HG02623 (cell line): Measurements from ENCODE around the gene MRM2.
A peak's percentile ranks its signal among the peaks of the same experiment; 100 is the strongest.

Experiments
- ATAC-seq: cut with Tn5 transposase; IDR thresholded peaks from one replicate; pipeline ENCODE4 v1.9.1; 2021; ENCODE audit warnings: moderate library complexity; ENCODE audit not compliant: unreplicated experiment

MRM2 gene

DNA sequence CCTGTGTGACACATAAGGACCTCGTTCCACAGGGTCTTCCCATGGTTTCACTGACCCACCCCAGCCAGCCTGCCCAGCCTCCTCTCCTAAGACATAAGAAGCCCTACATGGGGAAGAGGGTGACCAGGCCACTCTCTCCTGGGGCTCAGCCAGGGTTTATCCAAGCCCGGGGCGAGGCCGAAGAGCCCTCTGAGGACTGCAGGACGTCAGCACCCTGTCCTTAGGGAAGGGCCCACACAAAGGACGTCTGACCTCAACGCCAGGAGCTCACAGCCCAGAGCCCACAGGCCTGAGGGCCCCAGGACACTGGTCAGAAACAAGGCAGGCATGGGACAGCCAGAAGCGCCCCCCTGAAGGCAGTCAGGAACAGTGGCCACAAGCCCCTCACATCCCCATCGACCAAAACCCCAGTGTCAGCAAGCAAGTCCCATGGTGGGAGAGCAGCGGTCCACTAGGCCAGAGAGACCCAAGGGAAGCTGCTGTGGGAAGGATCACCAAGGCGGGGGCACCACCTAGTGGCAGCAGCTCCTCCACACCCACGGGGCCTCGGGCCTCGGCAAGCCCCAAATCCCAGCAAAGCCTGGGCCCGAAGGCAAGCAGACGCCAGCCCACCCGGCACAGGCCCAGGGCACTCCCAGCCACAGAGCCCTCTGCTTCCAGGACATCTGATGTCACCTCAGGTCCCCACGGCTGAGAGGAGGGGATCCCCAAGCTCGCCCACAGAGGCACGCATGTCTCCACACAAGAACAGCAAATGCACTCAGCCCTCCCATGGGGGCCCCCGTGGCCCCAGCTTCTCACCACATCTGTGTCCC is 32.7 kb downstream of the MRM2 start:
- peak; percentile 64 for ATAC-seq

DNA sequence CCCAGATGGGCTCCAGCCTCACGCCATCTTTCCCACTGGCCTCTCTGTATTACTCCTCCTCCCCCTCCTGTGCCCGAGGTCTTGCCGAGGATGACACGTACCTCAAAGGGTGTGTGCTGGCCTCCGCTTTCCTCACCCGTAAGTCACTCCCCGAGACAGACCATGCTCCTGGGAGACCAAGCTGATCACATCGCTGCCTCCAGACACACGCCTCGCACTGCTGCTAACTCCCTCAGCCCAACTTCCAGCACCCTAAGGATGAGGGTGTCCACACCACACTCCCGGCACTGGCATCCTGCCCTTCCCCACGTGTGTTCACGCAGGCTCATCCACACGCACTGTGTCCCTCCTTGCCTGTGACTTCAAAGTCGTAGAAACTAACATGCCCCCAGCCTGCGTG is 33.3 kb downstream of the MRM2 start:
- no peak for ATAC-seq

DNA sequence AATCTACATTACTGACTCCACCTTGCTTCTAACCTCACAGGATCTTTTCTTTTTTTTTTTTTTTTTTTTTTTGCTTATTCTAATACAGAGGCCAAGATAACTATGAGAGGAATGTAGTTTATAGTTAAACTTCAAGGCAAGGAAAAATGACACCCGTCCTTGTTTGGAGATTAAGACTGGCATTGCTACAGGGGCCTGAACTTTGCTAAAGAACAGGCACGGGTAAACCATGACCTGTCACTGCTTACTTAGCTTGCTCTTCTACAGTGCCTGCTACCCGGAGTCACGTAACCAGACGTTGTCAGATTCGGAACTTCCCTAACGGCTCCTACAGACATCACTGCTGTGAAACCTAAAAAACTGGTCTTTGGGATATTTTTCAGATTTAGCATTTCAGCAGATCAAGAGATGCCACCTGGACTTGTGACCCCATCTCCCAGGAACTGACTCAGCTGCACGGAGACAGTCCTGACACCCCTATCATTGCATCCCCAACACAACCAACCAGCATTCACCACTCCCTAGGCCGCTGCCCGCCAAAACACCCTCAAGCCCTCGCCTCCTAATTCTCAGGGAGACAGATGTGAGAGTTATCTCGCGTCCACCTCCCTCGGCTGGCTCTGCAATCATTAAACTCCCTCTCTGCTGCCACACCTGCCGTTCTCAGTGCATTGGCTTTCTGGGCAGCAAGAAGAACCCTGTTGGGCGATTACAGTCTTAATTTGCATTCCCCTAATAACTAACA is 36.8 kb downstream of the MRM2 start:
- ATAC-seq = no peak

DNA sequence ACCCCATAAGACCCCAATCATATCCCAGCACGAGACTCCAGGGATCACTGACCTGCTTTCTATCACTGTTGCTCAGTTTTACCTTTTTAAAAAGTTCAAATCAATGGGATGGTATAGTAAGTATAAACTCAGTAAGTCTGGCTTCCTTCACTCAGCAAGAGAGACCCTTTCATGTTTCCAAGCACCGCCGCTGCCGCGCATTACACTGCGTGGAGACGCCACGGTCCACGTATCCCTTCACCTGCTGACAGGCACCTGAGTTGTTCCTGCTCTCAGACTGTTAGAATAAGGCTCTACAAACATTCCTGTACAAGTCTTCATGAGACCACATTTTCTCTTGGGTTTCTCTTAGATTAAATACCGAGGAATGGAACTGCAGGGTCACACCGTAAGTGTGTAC is 37.6 kb downstream of the MRM2 start:
- no peak for ATAC-seq

DNA sequence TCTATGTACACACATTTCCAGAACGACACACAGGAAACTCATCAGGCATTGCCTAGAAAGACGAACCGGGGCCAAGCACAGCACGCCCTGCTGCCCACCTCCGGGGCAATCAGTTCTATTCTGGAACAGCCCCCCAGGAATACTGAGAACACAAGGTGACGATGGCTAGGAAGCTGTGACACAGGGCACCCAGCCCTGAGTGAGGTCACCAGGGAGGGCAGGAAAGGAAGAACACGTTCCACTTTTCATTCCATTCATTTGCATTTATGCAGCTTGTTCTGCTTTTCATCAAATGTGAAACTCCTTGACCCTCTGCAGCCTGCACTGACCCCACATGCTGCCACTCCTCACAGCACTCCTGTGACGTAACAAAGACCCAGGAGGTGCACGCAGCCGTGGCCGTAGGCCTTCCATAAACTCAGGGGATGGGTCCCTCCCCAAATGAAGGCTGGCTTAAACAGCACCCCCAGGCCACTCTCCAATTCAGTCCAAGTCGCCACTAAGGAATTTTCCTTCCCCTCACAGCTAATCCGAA is 38.2 kb downstream of the MRM2 start:
- ATAC-seq = no peak

DNA sequence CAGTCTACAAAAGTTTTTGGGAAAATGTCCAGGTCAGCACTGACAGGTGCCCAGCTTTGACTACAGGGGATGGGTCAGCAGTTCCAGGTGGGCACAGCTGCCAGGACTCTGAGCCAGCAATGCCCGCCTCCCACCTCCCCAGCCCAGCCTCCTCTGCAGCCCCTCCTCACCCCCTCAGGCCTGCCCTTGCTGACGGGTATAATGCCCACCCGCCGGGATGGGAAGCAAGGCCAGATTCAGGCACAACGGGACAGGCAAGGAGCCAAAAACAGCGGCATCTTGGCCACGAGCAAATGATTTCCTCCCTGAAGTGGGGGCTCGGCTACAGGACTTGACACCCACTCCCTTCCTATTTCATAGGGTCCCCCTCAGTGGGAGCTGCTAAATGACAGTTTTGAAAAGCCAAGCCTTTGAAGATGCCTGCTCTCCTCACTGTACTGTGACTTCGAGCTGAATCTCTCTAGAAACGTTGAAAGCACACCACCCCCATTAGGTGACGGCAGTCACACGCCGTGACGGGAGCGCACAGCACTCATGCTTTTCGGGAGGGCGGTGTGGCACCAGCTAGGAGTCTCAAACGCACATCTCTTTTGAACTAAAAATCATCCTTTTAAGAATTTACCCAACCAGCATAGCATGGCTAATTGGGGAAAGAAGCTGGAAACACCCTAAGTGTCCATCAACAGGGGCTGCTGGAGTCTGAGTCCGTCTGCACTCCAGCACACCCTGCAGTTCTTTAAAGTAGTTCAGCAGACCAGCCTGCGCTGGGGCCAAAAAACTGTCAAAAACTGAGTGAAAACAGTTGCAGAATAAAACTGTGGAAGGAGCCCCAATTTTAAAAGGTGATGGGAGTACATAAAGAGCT is 38.9 kb downstream of the MRM2 start:
- no peak for ATAC-seq

DNA sequence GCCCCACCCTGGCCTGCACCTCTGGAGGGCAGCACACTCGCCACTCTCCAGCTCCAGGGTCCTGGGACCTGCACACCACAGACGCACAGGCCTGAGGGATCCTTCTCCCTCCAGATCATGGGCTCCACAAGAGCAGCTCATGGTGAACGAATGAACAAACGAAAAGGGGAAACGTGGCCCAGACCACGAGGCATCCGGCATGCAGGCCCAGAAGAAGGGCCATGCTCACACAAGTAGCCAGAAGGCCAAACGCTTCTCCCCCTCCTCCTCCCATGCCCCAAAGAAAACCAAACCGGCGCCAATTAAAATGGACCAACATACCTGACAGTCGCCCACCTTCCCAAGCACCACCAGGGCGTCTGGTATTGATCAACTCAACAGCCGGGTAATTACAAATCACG is 39.6 kb downstream of the MRM2 start:
- no peak for ATAC-seq

DNA sequence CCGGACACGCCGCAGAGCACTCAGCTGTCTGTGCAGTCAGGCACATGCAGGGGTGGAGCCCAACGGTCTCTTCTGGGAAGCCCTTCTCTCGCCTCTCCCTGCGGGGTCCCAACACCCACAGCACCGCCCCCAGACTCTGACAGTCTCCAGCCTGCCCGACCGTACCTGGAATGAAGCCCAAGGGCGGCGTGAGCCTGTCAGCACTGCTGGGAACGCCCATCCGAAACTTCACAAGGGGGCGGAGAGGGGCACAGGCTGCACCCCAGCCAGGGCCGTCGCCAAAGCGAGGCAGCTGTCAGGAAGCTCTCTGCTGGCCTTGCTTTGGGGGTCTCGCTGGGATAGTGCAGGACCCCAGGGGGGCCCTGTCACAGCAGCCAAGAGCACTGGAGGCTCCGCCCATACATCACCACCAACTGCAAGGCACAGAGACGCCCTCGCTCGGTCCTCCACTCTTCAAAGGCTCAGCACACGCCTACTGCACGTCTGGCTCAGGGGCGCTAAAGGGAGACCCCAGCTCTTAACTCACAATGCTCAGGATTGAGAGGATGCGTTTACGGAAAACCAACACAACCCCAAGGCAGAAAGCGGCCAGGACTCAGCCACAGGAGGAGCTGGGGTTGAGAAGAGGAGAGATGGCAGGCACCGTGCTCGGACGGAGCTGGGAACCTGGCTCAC is 40.2 kb downstream of the MRM2 start:
- ATAC-seq = no peak

DNA sequence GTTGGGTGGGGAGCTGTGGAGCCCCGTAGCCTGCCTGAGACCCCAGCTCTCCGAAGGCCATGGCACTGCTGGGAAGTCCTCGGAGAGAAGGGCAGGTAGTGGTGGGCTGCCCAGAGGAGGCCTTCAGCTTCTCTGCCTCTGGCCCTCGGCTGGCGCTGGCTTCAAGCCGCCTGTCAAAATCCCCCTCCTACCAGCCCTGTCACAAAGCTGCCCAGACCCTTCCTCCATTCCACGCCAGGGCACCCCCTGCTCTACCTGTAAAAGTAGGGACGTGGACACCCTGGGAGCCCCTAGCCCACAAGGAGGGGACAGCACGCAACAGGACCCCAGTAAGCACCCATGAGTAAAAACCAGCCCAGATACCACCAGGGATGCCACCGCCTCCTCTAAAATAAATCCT is 40.9 kb downstream of the MRM2 start:
- ATAC-seq = no peak

DNA sequence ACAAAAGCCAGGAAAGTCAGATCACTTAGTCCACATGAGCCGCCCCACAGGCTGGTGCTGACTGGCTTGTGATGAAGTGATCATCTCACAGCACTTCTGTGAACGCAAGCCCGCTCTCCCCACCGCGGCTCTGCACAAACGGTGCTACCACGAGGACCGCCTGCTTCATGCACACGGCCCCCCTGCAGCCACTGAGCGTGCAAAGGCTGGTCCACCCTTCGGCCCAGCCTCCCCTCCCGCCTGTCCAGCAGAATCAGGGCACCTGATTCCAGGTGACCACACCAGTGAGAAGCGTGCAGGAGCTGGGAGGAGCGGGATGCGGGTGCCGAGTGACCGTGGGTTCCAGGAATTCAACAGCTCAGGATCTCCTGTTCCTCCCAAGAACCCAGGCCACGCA is 41.4 kb downstream of the MRM2 start:
- no peak for ATAC-seq

DNA sequence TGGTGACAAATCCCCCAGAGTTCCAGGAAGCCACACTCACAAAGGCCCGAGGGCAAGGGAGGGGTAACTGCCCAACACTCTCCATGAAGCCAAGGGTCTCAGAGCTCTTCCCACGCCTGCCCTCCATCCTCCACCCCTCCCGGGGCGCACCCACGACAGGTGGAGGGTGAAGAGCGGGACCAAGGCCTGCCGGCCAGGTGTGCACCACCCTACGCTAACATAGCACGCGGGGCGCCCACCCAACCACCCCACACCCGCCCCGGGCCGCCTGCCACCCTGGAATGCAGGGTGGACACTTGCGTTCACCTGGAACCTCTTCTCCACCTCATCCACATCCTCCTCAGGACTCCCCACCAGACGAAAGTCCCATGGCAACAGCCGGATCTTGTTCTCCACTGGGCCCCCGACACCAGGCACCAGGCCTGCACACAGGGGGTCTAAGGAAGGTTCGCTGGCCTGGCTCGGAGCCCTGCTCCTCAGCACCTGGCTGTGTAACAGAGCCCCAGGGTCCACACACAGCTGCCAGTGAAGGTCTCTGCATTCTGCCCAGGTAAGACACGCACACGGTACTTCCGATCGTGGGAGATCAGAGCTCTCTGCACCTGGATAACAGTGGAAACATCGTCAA is 41.9 kb downstream of the MRM2 start:
- no peak for ATAC-seq

DNA sequence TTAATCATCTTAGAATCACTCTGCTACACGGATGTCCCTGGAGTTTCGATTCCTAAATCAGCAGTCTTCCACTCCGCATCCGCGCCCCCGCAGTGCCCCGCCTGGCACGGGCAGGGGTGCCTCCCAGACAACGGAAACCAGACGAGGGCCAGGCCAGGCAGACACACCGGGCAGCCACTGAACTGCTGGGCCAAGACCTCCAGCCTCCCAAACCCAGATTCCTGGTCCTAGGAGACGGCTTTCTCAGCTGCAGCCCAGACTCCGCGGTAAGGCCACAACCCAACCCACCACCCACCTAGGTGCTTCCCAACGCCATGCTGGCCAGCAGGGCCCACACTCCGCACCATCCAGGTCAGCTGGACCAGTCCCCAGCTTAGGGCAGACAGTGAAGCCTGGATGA is 42.5 kb downstream of the MRM2 start:
- ATAC-seq = no peak

DNA sequence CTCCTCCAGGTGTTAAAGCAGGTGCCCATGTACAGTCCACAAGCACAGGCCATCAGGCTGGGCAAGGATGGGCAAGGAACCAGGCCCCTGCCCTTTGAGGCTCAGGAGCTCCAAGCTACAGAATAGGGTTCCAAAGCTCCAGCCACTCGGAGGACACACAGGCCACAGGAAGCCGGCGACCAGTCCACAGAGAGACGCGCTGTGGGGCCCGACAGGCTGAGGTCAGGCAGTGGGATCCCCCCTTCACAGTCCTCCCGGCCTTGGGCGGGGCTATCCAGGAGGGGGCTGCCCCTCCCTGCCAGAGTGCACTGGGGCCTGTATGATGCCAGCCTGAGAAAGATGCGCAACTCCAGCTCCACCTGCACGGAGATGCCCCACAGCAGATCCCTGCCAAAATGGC is 43.2 kb downstream of the MRM2 start:
- ATAC-seq = no peak

DNA sequence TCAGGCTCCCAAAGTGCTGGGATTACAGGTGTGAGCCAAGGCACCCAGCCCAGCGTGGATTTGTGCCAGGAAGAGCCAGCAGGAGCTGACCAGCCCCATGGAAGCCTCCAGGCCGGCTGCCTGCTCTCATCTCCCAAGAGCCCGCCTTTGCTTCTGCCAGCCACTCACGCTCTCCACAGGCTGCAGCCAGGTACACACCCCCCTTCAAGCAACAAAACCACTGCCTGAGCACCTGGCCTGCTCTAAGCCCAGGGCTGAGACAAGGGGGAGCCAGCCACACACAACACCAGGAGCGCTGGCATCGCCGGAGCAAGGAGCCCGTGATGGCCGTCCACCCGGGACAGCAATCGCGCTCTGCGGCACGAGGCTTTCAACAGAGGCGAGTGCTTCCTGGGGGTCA is 43.8 kb downstream of the MRM2 start:
- no peak for ATAC-seq

DNA sequence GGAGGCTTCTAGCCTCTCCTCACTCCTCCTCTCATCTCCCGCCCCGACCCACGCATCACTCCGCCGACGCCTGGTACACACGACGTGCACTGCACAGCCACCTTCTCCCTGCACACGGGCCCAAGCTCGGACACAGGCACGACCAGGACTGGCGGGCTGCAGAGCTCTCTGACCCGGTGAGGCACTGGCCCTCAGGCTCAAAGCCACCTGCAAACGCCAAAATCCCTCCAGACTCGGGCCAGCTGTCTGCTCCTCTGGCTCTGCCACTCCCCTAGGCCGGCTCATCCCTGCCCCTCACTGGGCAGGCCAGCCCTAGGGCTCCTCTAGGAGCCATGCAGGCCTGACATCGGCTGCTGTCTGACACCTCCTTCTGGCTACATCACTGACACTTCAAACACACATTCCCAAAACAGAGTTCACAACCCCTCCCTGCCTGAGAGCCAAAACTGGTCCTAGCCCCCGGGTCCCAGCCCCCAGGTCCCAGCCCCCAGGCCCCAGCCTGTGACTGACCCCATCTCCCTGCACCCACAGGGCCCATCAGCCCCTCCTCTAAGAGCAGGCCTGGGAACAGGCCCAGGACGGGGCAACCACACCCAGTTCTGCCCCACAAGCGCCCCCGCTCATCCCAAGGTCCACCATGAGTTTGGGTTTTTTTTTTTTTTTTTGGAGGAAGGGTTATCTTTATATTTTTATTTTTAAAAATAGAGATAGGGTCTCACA is 44.4 kb downstream of the MRM2 start:
- no peak for ATAC-seq

DNA sequence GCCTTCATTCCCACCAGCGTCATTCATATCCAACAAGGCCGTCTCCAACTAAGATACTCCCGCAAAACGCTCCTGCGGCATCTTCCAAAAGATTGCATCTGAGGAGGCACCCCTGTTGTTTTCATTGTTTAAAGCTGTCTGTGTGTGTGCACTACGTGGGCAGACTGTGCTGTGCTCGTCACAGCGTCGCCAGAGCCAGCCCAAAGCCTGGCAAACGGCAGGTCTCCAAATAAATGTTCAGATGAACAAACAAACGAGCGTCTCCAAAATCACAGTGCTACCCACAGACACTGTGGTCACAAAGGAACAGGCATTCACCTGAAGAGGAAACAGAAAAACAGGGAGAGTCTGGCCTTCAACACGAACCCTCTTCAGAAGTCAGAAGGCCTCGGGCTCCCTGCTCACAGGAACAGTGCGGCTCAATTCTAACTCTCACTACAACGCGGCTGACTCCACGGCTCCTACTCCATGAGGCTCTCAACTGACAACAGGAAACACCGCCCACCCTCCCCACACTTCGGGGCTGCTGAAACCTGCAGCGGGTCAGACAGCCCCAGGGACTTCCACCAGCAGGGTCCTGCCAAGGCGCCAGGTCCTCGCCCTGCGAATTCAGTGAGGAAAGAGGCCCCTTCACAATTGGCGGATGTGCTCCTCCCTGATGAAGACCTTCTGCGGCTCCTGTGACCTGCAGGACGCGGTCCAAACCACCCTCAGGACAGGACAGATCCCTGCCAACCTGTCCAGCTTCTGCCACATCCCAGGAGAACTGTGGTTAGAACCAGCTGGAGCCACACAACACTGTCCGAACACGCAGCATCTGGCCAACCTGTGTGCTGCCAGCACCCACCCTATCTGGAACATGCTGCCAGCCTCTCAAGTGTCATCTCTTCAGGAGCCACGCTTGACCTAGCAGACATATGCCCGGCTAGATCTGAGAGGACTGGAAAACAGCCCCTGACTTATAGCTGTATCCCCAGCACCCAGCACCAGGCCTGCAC is 45.3 kb downstream of the MRM2 start:
- no peak for ATAC-seq

DNA sequence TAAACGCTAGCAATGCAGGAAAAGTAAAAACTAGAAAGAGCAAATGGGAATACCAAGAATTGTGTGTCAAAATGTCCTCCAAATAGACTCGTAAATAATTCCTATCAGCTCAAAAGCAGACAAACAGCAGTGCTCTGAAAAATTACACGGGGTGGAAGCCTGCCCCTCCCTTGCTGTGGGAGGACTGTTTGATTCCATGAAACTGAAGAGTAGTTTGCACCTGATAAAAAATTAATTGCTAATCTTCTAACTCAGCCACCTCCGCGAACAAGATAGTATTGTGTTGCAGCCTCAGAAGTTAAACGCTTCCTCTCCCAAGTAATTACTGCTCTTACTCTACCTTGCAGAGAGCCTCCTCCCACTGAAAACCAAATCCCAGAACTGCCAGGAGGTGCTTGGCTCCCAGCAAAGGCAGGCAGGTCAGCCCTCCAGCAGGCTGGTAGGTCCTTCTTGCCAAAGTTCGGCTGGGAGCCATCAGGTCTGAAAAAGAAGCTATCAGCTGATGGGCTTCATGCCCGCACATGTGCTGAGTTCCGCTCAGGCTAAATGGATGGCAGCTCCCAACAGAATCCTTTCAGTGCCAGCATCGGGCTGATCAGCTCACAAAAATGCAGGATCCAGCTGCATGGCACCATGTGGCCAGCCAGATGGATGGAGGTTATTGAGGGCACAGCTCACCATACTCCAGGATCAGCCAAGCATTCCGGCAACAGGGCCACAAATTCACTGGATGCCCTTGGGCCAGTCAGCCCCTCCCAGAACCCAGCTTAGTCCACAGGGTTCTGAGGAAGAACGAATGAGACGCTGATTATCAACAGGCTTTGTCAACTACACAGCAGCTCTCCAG is 46.4 kb downstream of the MRM2 start:
- ATAC-seq = no peak
